Natural killer cell (primary cell): ENCODE results near the gene PRAMEF1. TPM values are rescaled to one million over a fixed set of nuclear protein-coding genes. Genes with fewer than 3 reads are reported as not detected.
"Not testable (repeated sequence)": the region's sequence is repeated elsewhere in the genome, so short reads cannot be mapped to it uniquely, and the experiment has no call there.

ENCODE experiments used
- ATAC-seq, 3 donors: fragments of 150-1000 bp in 2 of 3; fragments of 200-7000 bp in 1 of 3; cut with Tn5 transposase; 1 replicate in 1 of 3; 2 replicates in 2 of 3; pipeline ENCODE4 v1.10.0; 2021; ENCODE audit warnings: mild to moderate bottlenecking in 2 of 3, moderate library complexity in 2 of 3
- DNase-seq, 2 donors: peaks; one replicate each; pipeline versions ENCODE4 v3.0.0 to v3.0.0-alpha.2; 2013 to 2021; ENCODE audit warnings: mixed read lengths in 1 of 2
- H3K27ac ChIP-seq: one replicate; pipeline ENCODE4 v1.5.1; 2013; ENCODE audit warnings: mild to moderate bottlenecking, low read length
- H3K27me3 ChIP-seq: one replicate; pipeline ENCODE4 v1.6.1; 2013; ENCODE audit warnings: low read length; ENCODE audit not compliant: control insufficient read depth, insufficient read depth
- H3K36me3 ChIP-seq: one replicate; pipeline ENCODE4 v1.6.1; 2013; ENCODE audit warnings: low read length; ENCODE audit not compliant: control insufficient read depth, insufficient read depth
- H3K4me1 ChIP-seq: one replicate; pipeline ENCODE4 v1.6.1; 2013; ENCODE audit warnings: low read length; ENCODE audit not compliant: control insufficient read depth, insufficient read depth
- H3K4me3 ChIP-seq: one replicate; pipeline ENCODE4 v1.5.1; 2013; ENCODE audit warnings: low read length
- H3K9me3 ChIP-seq: one replicate; pipeline ENCODE4 v1.6.1; 2013; ENCODE audit warnings: low read length; ENCODE audit not compliant: control insufficient read depth, insufficient read depth
- H3K27ac Mint-ChIP-seq, 2 donors: one replicate each; pipeline ENCODE4 v1.8.0; 2022; ENCODE audit warnings: mild to moderate bottlenecking in 2 of 2, mixed read lengths in 2 of 2, moderate library complexity in 1 of 2
- H3K27me3 Mint-ChIP-seq, 2 donors: one replicate each; pipeline ENCODE4 v1.8.0; 2022; ENCODE audit warnings: low read depth in 2 of 2, mixed read lengths in 2 of 2
- H3K36me3 Mint-ChIP-seq: one replicate; pipeline ENCODE4 v1.8.0; 2022; ENCODE audit warnings: mixed read lengths
- H3K4me1 Mint-ChIP-seq, 2 donors: one replicate each; pipeline ENCODE4 v1.8.0; 2022; ENCODE audit warnings: mixed read lengths in 2 of 2
- H3K4me3 Mint-ChIP-seq: one replicate; pipeline ENCODE4 v1.8.0; 2022; ENCODE audit warnings: mild to moderate bottlenecking, moderate library complexity, mixed read lengths
- H3K9me3 Mint-ChIP-seq, 2 donors: one replicate each; pipeline ENCODE4 v1.8.0; 2022; ENCODE audit warnings: mixed read lengths in 2 of 2
- CTCF ChIP-seq: fragments of 200-600 bp; IDR thresholded peaks from one replicate; pipeline ENCODE4 v1.8.0; 2022; ENCODE audit warnings: antibody characterized with exemption
- WGBS: methylation state at CpG from one replicate; pipeline ENCODE4 v1.1.7; 2013; ENCODE audit warnings: missing lambda C conversion rate; ENCODE audit not compliant: insufficient coverage; 5-methylcytosine and 5-hydroxymethylcytosine counted together
- intact Hi-C: fragments of 100-400 bp; cut with micrococcal nuclease; formaldehyde crosslinking; loops from one replicate; pipeline ENCODE4 v1.14.2; 2022
- total RNA-seq, 4 donors: library from RNA; stranded (reverse); fragments of 120-200 nt in 1 of 4; gene quantifications; one replicate each; pipeline versions ENCODE4 v1.2.3 to v1.2.4, GENCODE V29; 2013 to 2022

PRAMEF1 gene
- total RNA-seq, 3 donors from 2014 or later (not counting 1 experiment from before 2014, with no cell fraction given) = not detected

- no peaks in the 10 kb centered on the region for H3K36me3 ChIP-seq
- H3K27me3 ChIP-seq = no peaks in the 10 kb centered on the region
- H3K4me1 ChIP-seq = no peaks in the 10 kb centered on the region
- ATAC-seq (no peak), DNase-seq (no peak)
- Mint-ChIP-seq H3K36me3 (no peaks in the 10 kb centered on the region), H3K27ac (no peak overlapping the region), H3K4me1 (no peaks in the 10 kb centered on the region), H3K27me3 (peaks cover 11 to 13% of the 10 kb centered on the region in 2 donors), H3K9me3 (no peaks in the 10 kb centered on the region), H3K4me3 (no peak overlapping the region)
- no peaks in the 10 kb centered on the region for H3K9me3 ChIP-seq
- TF ChIP-seq CTCF = no peak
- WGBS = 71% methylated on average over 2 of the region's 2 CpGs
- intact Hi-C loops = no loop called here
- no peak overlapping the region for H3K27ac ChIP-seq
- H3K4me3 ChIP-seq = no peak overlapping the region
Measured at GRCh38 chr1:12811409-12811784, 20.2 kb downstream of the PRAMEF1 start.

- WGBS = 77% methylated on average over 6 of the region's 6 CpGs
Measured at GRCh38 chr1:12819061-12819460, 27.9 kb downstream of the PRAMEF1 start.

GRCh38 chr1:12831310-12831709 lies 40.1 kb downstream of the PRAMEF1 start, which contains the start of gene PRAMEF11:
Gene PRAMEF11, minus strand, starts transcription at chr1:12831410. Its CDS starts 2,621 bp downstream, at chr1:12828789.
- H3K36me3 ChIP-seq, ATAC-seq, H3K4me1 ChIP-seq, H3K27me3 ChIP-seq, H3K9me3 ChIP-seq, H3K27me3 Mint-ChIP-seq, H3K9me3 Mint-ChIP-seq, H3K27ac Mint-ChIP-seq, H3K36me3 Mint-ChIP-seq, H3K4me3 Mint-ChIP-seq, H3K4me3 ChIP-seq, DNase-seq, H3K27ac ChIP-seq, intact Hi-C loops, H3K4me1 Mint-ChIP-seq: not testable (repeated sequence)
- 58% methylated on average over 2 of the region's 3 CpGs for WGBS

More at GRCh38 chr1:12819061-12819460, 27.9 kb downstream of the PRAMEF1 start:
- H3K36me3 ChIP-seq, ATAC-seq, DNase-seq, H3K27ac Mint-ChIP-seq, H3K4me3 Mint-ChIP-seq, H3K4me1 Mint-ChIP-seq, intact Hi-C loops, H3K27ac ChIP-seq, H3K36me3 Mint-ChIP-seq, H3K9me3 ChIP-seq, H3K27me3 ChIP-seq, H3K9me3 Mint-ChIP-seq, H3K4me1 ChIP-seq, H3K4me3 ChIP-seq: not testable (repeated sequence)
- peaks cover 8 to 13% of the 10 kb centered on the region in 2 donors for H3K27me3 Mint-ChIP-seq

- H3K27ac ChIP-seq, ATAC-seq, H3K36me3 Mint-ChIP-seq, H3K4me1 ChIP-seq, H3K27me3 ChIP-seq, H3K4me3 Mint-ChIP-seq, H3K36me3 ChIP-seq, H3K27ac Mint-ChIP-seq, DNase-seq, H3K27me3 Mint-ChIP-seq, H3K4me3 ChIP-seq, H3K4me1 Mint-ChIP-seq, H3K9me3 Mint-ChIP-seq, H3K9me3 ChIP-seq, intact Hi-C loops: not testable (repeated sequence)
- no CpG with 5 or more reads among the region's 2 CpGs for WGBS
Measured at GRCh38 chr1:12833251-12833650, 42.1 kb downstream of the PRAMEF1 start.

Other genes starting within 250 kb of the PRAMEF1 start
- 100 to 1,000 TPM; 106 to 175 (median 153) TPM for gene DHRS3, start 173.2 kb upstream of the PRAMEF1 start, total RNA-seq
- gene AADACL4, start 147.3 kb upstream of the PRAMEF1 start, total RNA-seq = not detected
- not detected for gene AADACL3, start 75.3 kb upstream of the PRAMEF1 start, total RNA-seq
- not detected for gene CFAP107, start 45.2 kb upstream of the PRAMEF1 start, total RNA-seq
- gene PRAMEF12, start 17.7 kb upstream of the PRAMEF1 start, total RNA-seq = not detected
- gene PRAMEF11, start 40.0 kb downstream of the PRAMEF1 start, total RNA-seq = not detected
- not detected for gene HNRNPCL1, start 57.3 kb downstream of the PRAMEF1 start, total RNA-seq
- gene PRAMEF2, start 65.7 kb downstream of the PRAMEF1 start, total RNA-seq = not detected
- not detected for gene PRAMEF4, start 94.8 kb downstream of the PRAMEF1 start, total RNA-seq
- not detected for gene PRAMEF10, start 106.9 kb downstream of the PRAMEF1 start, total RNA-seq
- not detected for gene PRAMEF7, start 125.2 kb downstream of the PRAMEF1 start, total RNA-seq
- not detected for gene PRAMEF6, start 156.2 kb downstream of the PRAMEF1 start, total RNA-seq